Measurements from ENCODE around the gene MAP7D1.

The MAP7D1 gene

GRCh38 chr1:36126797-36127500 is 29.0 kb upstream of the MAP7D1 start:
- no peak for DNase-seq
- ATAC-seq, result no peak

GRCh38 chr1:36128126-36128904 is 27.6 kb upstream of the MAP7D1 start:
- ATAC-seq, result no peak
- no peak for DNase-seq

GRCh38 chr1:36128905-36129206 is 27.1 kb upstream of the MAP7D1 start:
- no peak for DNase-seq
- no peak for ATAC-seq

GRCh38 chr1:36132029-36132428 is 23.9 kb upstream of the MAP7D1 start:
- no peak for DNase-seq
- no peak for ATAC-seq

GRCh38 chr1:36133484-36133883 is 22.5 kb upstream of the MAP7D1 start:
- DNase-seq (no peak), ATAC-seq (no peak)

GRCh38 chr1:36134031-36134430 is 21.9 kb upstream of the MAP7D1 start:
- ATAC-seq (no peak), DNase-seq (no peak)

GRCh38 chr1:36134505-36135329 is 21.2 kb upstream of the MAP7D1 start:
- DNase-seq (peak; percentile 68), ATAC-seq (peak; percentile 72)

GRCh38 chr1:36135330-36135667 is 20.7 kb upstream of the MAP7D1 start:
- ATAC-seq (no peak), DNase-seq (no peak)

GRCh38 chr1:36135796-36136195 is 20.2 kb upstream of the MAP7D1 start:
- ATAC-seq, result no peak

GRCh38 chr1:36136535-36136934 is 19.4 kb upstream of the MAP7D1 start:
- ATAC-seq, result no peak
- DNase-seq, result no peak

More at GRCh38 chr1:36135796-36136195, 20.2 kb upstream of the MAP7D1 start:
- no peak for DNase-seq

- DNase-seq, result no peak
- ATAC-seq, result no peak
Measured at GRCh38 chr1:36137226-36137625, 18.7 kb upstream of the MAP7D1 start.

- no peak for ATAC-seq
- DNase-seq, result no peak
Measured at GRCh38 chr1:36137776-36138175, 18.2 kb upstream of the MAP7D1 start.

- no peak for ATAC-seq
Measured at GRCh38 chr1:36139521-36139920, 16.4 kb upstream of the MAP7D1 start.

GRCh38 chr1:36142121-36142520 is 13.8 kb upstream of the MAP7D1 start:
- no peak for DNase-seq

More at GRCh38 chr1:36139521-36139920, 16.4 kb upstream of the MAP7D1 start:
- DNase-seq, result no peak

GRCh38 chr1:36143424-36143823 is 12.5 kb upstream of the MAP7D1 start:
- no peak for DNase-seq
- no peak for ATAC-seq

More at GRCh38 chr1:36142121-36142520, 13.8 kb upstream of the MAP7D1 start:
- ATAC-seq, result no peak

GRCh38 chr1:36144413-36144812 is 11.5 kb upstream of the MAP7D1 start:
- ATAC-seq, result no peak

GRCh38 chr1:36148821-36149236 is 7.1 kb upstream of the MAP7D1 start:
- ATAC-seq, result no peak
- no peak for DNase-seq

More at GRCh38 chr1:36144413-36144812, 11.5 kb upstream of the MAP7D1 start:
- DNase-seq, result no peak

- DNase-seq (peak; percentile 100), ATAC-seq (peak; percentile 97)
Measured at GRCh38 chr1:36149237-36149972, 6.6 kb upstream of the MAP7D1 start, which contains the start of gene TRAPPC3. Gene TRAPPC3, minus strand, starts transcription at chr1:36149486. Its CDS starts 108 bp downstream, at chr1:36149378.

- ATAC-seq, result no peak
- DNase-seq, result no peak
Measured at GRCh38 chr1:36149973-36150295, 6.0 kb upstream of the MAP7D1 start.

- DNase-seq, result peak; percentile 83
Measured at GRCh38 chr1:36150296-36151133, 5.4 kb upstream of the MAP7D1 start.

GRCh38 chr1:36151134-36151844 is 4.7 kb upstream of the MAP7D1 start:
- no peak for DNase-seq
- ATAC-seq, result no peak

More at GRCh38 chr1:36150296-36151133, 5.4 kb upstream of the MAP7D1 start:
- peak; percentile 65 for ATAC-seq

Measured in stimulated activated naive CD8-positive, alpha-beta T cell treated with anti-CD3 and anti-CD28 coated beads, Interleukin-15, Interleukin-2, amounts not matched to agents 100 U/mL and 50 U/mL, for 24 hours (primary cell).